Cardiac atrium fibroblast (primary cell): ENCODE measurements around the gene PYGO2. TPM values are rescaled to one million over a fixed set of nuclear protein-coding genes. Genes with fewer than 3 reads are reported as not detected.

Source experiments
- total RNA-seq: library from RNA; depleted of rRNA; stranded (reverse); fragments of >200 nt; gene quantifications from 2 replicates; pipeline ENCODE4 v1.2.3, GENCODE V29; 2015

Gene PYGO2
- total RNA-seq, result 7.8 and 10.7 TPM in 2 replicates

GRCh38 chr1:154961207-154962155 is at the start of gene PYGO2:
Gene PYGO2 (minus strand): TSS chr1:154961782. CDS start chr1:154961576, 206 bp downstream.

GRCh38 chr1:155002464-155003226 is 41.1 kb upstream of the PYGO2 start, which contains the start of gene ZBTB7B:
Gene ZBTB7B (plus strand): TSS chr1:155002802. CDS start chr1:155014661, 11,859 bp downstream.

GRCh38 chr1:154993572-154994268 is 32.1 kb upstream of the PYGO2 start, which contains the start of gene LENEP:
Gene LENEP (plus strand): TSS chr1:154993586. CDS start chr1:154993608, 22 bp downstream.

GRCh38 chr1:154982897-154983648 is 21.5 kb upstream of the PYGO2 start, which contains the start of gene FLAD1:
Gene FLAD1 (plus strand): TSS chr1:154983344. CDS start chr1:154983695, 351 bp downstream.

GRCh38 chr1:154974102-154974807 is 12.7 kb upstream of the PYGO2 start, which contains the start of gene CKS1B:
Gene CKS1B (plus strand): TSS chr1:154974681. CDS start chr1:154974746, 65 bp downstream.

GRCh38 chr1:154970631-154971340 is 9.2 kb upstream of the PYGO2 start, which contains the start of gene SHC1:
Gene SHC1 (minus strand): TSS chr1:154970747. CDS start chr1:154970526, 221 bp downstream.

GRCh38 chr1:154955718-154956543 is 5.7 kb downstream of the PYGO2 start, which contains the start of gene PBXIP1:
Gene PBXIP1 (minus strand): TSS chr1:154956099. CDS start chr1:154953721, 2,378 bp downstream.

GRCh38 chr1:154936555-154937084 is 25.0 kb downstream of the PYGO2 start, which contains the start of gene PMVK:
Gene PMVK (minus strand): TSS chr1:154936719. CDS start chr1:154936685, 34 bp downstream.

Other genes with a start within 250 kb of the PYGO2 start
- gene KCNN3, start 91.5 kb downstream of the PYGO2 start, total RNA-seq, result under 0.01 and 0.16 TPM in 2 replicates
- 6.3 and 11.2 TPM in 2 replicates for gene PMVK, start 25.1 kb downstream of the PYGO2 start, total RNA-seq
- gene PBXIP1, start 5.7 kb downstream of the PYGO2 start, total RNA-seq, result 56.7 and 64.0 TPM in 2 replicates
- 311 and 372 TPM in 2 replicates for gene SHC1, start 9.0 kb upstream of the PYGO2 start, total RNA-seq
- gene CKS1B, start 12.9 kb upstream of the PYGO2 start, total RNA-seq, result 22.6 and 37.6 TPM in 2 replicates
- gene FLAD1, start 21.6 kb upstream of the PYGO2 start, total RNA-seq, result 19.6 and 24.9 TPM in 2 replicates
- not detected in 2 replicates for gene LENEP, start 31.8 kb upstream of the PYGO2 start, total RNA-seq
- gene ZBTB7B, start 41.0 kb upstream of the PYGO2 start, total RNA-seq, result 13.9 and 16.8 TPM in 2 replicates
- gene DCST2, start 72.0 kb upstream of the PYGO2 start, total RNA-seq, result 0.18 TPM in 1 of 2 replicates, not detected in the other
- not detected in 2 replicates for gene DCST1, start 72.0 kb upstream of the PYGO2 start, total RNA-seq
- gene ADAM15, start 89.5 kb upstream of the PYGO2 start, total RNA-seq, result 125 and 162 TPM in 2 replicates
- 5.8 and 8.5 TPM in 2 replicates for gene EFNA4, start 102.0 kb upstream of the PYGO2 start, total RNA-seq
- 0.90 and 2.8 TPM in 2 replicates for gene EFNA3, start 117.1 kb upstream of the PYGO2 start, total RNA-seq
- 5.8 and 12.2 TPM in 2 replicates for gene EFNA1, start 166.1 kb upstream of the PYGO2 start, total RNA-seq
- 36.6 and 43.5 TPM in 2 replicates for gene SLC50A1, start 174.1 kb upstream of the PYGO2 start, total RNA-seq
- 26.9 and 50.1 TPM in 2 replicates for gene DPM3, start 178.7 kb upstream of the PYGO2 start, total RNA-seq
- gene KRTCAP2, start 211.5 kb upstream of the PYGO2 start, total RNA-seq, result 139 and 169 TPM in 2 replicates
- 0.97 and 1.1 TPM in 2 replicates for gene TRIM46, start 212.1 kb upstream of the PYGO2 start, total RNA-seq
- gene THBS3, start 246.1 kb upstream of the PYGO2 start, total RNA-seq, result 11.9 and 14.7 TPM in 2 replicates
- gene MTX1, start 246.9 kb upstream of the PYGO2 start, total RNA-seq, result 46.0 and 73.2 TPM in 2 replicates